DND-41 (cell line): ENCODE results near the gene RPS18.

Experiments
- EZH2 ChIP-seq: IDR thresholded peaks from 3 replicates; pipeline ENCODE4 v1.6.1; 2012; ENCODE audit warnings: borderline replicate concordance, low read depth, mild to moderate bottlenecking, moderate library complexity, low read length, inconsistent platforms; ENCODE audit not compliant: severe bottlenecking
- TF ChIP-seq, protein P1 (sequence below): IDR thresholded peaks from 2 replicates; pipeline ENCODE4 v1.5.1; 2012; ENCODE audit warnings: borderline replicate concordance, low read length, moderate library complexity, mild to moderate bottlenecking; ENCODE audit not compliant: poor library complexity, severe bottlenecking; ENCODE audit errors: extremely low read depth

GRCh38 chr6:33278810-33279209 is 6.9 kb downstream of the RPS18 start:
- TF ChIP-seq, protein P1, sequence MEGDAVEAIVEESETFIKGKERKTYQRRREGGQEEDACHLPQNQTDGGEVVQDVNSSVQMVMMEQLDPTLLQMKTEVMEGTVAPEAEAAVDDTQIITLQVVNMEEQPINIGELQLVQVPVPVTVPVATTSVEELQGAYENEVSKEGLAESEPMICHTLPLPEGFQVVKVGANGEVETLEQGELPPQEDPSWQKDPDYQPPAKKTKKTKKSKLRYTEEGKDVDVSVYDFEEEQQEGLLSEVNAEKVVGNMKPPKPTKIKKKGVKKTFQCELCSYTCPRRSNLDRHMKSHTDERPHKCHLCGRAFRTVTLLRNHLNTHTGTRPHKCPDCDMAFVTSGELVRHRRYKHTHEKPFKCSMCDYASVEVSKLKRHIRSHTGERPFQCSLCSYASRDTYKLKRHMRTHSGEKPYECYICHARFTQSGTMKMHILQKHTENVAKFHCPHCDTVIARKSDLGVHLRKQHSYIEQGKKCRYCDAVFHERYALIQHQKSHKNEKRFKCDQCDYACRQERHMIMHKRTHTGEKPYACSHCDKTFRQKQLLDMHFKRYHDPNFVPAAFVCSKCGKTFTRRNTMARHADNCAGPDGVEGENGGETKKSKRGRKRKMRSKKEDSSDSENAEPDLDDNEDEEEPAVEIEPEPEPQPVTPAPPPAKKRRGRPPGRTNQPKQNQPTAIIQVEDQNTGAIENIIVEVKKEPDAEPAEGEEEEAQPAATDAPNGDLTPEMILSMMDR: no peak
- no peak for TF ChIP-seq EZH2
